Measurements from ENCODE around the gene NCCRP1.

GRCh38 chr19:39196860-39197562 is at the start of gene NCCRP1:
- TF ChIP-seq CTCF (conservative IDR thresholded peaks at IDR 0.05), result no peak
- TF ChIP-seq EZH2 (IDR thresholded peaks at IDR 0.05; ENCODE audit: low read depth), result no peak

Data from PC-9 (cell line).